ACC112 (cell line): ENCODE data around the gene INA.

Experiments
- H2AFZ ChIP-seq: fragments of 200-600 bp; sonication (generic); one replicate; pipeline ENCODE4 v1.6.0; 2017; ENCODE audit warnings: antibody characterized with exemption, low read length; ENCODE audit not compliant: unreplicated experiment
- H3K27ac ChIP-seq: fragments of 200-600 bp; sonication (generic); 2 replicates; pipeline ENCODE4 v1.5.1; 2014; ENCODE audit warnings: low read depth, mild to moderate bottlenecking, antibody characterized with exemption, low read length, moderate library complexity
- H3K27me3 ChIP-seq: fragments of 200-600 bp; sonication (generic); 2 replicates; pipeline ENCODE4 v1.6.1; 2014; ENCODE audit warnings: mild to moderate bottlenecking, antibody characterized with exemption, low read length, moderate library complexity, mixed read lengths; ENCODE audit not compliant: insufficient read depth
- H3K36me3 ChIP-seq: fragments of 200-600 bp; sonication (generic); 2 replicates; pipeline ENCODE4 v1.6.1; 2016; ENCODE audit warnings: mild to moderate bottlenecking, antibody characterized with exemption, low read length, moderate library complexity, mixed read lengths; ENCODE audit not compliant: insufficient read depth
- H3K4me1 ChIP-seq: fragments of 200-600 bp; sonication (generic); one replicate; pipeline ENCODE4 v1.6.1; 2016; ENCODE audit warnings: low read length, mixed read lengths; ENCODE audit not compliant: insufficient read depth, unreplicated experiment, control insufficient read depth
- H3K4me3 ChIP-seq: fragments of 200-600 bp; sonication (generic); 2 replicates; pipeline ENCODE4 v1.5.1; 2014; ENCODE audit warnings: mild to moderate bottlenecking, low read depth, low read length
- H3K79me2 ChIP-seq: fragments of 200-600 bp; sonication (generic); one replicate; pipeline ENCODE4 v1.6.0; 2016; ENCODE audit warnings: low read length; ENCODE audit not compliant: control insufficient read depth, unreplicated experiment, insufficient read depth

The INA gene

DNA sequence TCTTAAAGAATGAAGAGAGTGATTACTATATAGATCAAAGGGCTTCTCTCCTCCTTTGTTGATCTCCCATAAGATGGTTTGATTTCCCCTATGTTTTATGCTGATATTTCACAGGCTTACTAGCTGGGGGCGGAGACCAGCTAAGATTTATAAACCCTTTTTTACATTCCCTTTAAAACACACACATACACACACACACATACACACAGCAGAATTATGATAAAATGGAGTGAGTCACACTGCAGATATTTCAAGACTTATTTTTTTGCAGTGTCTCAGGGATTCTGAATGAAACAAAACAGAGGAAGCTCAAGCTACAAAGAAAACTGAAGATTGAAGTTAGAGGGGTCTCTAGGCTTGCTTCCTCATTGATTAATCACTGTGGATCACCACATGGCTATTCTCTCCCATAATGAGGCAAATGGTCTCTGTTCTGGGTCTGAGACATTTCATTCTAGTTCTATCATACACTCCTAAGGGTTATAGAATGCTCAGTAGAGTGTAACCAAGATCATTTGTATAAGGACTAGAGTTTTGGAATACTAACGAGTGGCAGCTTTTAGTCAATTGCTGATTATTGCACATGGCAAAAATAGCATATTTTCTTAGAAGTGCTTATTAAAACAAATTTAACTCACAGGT, 18.6 kb downstream of the INA start:
- no peaks in the 10 kb centered on the region for H3K79me2 ChIP-seq
- H3K27ac ChIP-seq = no peak overlapping the region
- H3K36me3 ChIP-seq = no peaks in the 10 kb centered on the region
- no peak overlapping the region for H3K4me3 ChIP-seq
- no peak overlapping the region for H2AFZ ChIP-seq
- H3K4me1 ChIP-seq = peaks cover 10% of the 10 kb centered on the region
- H3K27me3 ChIP-seq = peaks cover 5% of the 10 kb centered on the region; the same call in 1 of the 2 replicates

DNA sequence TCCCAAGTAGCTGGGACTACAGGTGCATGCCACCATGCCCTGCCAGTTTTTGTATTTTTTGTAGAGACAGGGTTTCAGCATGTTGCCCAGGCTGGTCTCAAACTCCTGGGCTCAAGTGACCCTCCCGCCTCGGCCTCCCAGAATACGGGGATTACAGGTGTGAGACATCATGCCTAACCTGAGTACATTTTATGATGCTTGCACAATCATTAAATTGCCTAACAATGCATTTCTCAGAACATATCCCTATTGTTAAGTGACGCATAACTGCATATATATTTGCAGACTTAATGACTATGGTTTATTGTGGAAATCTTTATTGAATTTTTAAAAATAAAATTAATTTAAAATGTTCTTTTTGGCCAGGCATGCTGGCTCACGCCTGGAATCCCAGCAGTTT, 30.7 kb downstream of the INA start:
- H3K36me3 ChIP-seq = peaks cover 15% of the 10 kb centered on the region; the same call in 1 of the 2 replicates
- no peak overlapping the region for H3K4me3 ChIP-seq
- no peak overlapping the region for H2AFZ ChIP-seq
- no peak overlapping the region for H3K27ac ChIP-seq
- no peaks in the 10 kb centered on the region for H3K27me3 ChIP-seq
- H3K4me1 ChIP-seq = no peaks in the 10 kb centered on the region
- no peaks in the 10 kb centered on the region for H3K79me2 ChIP-seq

DNA sequence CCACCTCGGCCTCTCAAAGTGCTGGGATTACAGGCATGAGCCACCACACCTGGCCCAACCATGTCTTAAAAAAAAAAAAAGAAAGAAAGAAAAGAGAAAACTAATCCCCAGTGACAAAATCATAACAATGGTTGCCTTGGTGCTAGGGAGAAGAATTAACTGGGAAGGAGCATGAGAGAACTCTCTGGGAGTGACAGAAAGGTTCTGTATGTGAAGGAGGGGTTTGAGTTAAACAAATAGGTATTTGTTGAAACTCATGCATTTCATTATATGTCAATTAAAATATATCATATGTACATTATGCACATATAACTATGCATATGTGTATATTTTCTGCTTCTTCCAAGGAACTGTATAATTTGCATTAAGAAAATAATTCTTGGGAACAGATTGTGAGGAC, 33.3 kb downstream of the INA start:
- Histone ChIP-seq H3K4me1 (no peaks in the 10 kb centered on the region), H3K27me3 (no peaks in the 10 kb centered on the region), H2AFZ (no peak overlapping the region), H3K4me3 (no peak overlapping the region), H3K36me3 (peaks cover 22% of the 10 kb centered on the region), H3K27ac (no peak overlapping the region), H3K79me2 (no peaks in the 10 kb centered on the region)

DNA sequence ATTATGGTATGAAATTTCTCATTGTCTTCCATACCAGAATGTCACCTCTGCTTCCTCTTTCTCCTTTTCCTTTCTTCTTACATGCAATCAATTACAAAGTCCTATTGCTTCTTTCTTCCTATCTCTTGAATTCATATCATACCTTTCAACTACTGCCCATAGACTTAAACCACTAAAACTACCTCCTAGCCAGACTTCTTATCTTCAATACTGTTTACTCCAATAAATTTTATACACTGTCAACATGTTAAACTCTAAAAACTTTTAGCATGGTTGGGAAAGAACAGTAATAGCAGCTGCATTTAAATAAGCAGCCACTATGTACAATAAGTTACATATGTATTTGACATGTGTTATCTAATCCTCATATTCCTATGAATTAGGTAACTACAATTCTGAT, 39.1 kb downstream of the INA start:
- Histone ChIP-seq H3K36me3 (peaks cover 7% of the 10 kb centered on the region), H3K4me1 (no peaks in the 10 kb centered on the region)

DNA sequence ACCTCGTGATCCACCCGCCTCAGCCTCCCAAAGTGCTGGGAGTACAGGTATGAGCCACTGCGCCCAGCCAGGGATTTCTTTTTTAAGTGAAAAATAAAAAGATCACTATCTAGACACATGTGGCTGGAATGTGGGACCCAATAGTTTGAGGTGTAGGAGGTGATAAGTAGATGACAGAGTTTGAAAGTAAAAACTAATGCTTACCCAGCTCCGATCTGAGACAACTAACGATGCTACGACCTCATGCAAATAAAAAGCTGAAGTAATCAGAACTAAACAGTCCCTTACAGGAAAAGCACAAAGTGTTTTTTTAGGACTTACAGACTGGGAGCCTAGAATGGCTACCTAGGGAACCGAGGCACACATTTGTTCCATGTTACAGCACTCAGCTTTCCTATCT, 51.0 kb downstream of the INA start:
- Histone ChIP-seq H3K4me1 (no peaks in the 10 kb centered on the region), H2AFZ (no peak overlapping the region), H3K27me3 (no peaks in the 10 kb centered on the region), H3K36me3 (peaks cover 4% of the 10 kb centered on the region), H3K27ac (no peak overlapping the region), H3K4me3 (no peak overlapping the region), H3K79me2 (no peaks in the 10 kb centered on the region)

More for the DNA sequence above, 39.1 kb downstream of the INA start:
- H3K27ac ChIP-seq = no peak overlapping the region
- H3K79me2 ChIP-seq = no peaks in the 10 kb centered on the region
- H3K4me3 ChIP-seq = no peak overlapping the region
- H3K27me3 ChIP-seq = no peaks in the 10 kb centered on the region
- H2AFZ ChIP-seq = no peak overlapping the region

DNA sequence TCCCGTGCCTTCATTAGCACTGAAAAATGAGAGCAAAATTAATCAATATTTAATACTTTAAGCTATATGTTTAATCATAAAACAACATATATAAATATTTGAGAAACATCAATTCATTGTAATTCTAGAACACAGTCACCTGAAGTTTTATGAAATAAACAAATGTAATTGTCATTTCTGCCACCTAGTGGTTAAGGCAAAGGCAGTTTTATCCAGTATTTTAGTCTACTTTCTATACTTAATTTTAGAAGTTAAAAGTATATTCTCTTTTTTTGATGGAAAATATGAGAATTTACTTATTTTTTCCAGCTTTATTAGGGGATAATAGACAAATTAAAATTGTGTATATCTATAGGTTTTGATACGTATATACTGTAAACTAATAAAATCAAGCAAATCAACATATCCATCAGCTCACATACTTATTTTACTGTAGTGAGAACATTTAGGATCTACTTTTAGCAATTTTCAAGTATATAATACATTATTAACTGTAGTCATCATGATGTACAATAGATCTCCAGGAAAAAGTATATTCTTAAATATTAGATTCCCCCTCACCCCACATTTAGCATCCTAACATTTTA, 57.1 kb downstream of the INA start:
- Histone ChIP-seq H2AFZ (no peak overlapping the region), H3K27ac (no peak overlapping the region), H3K79me2 (no peaks in the 10 kb centered on the region), H3K4me3 (no peak overlapping the region), H3K4me1 (no peaks in the 10 kb centered on the region), H3K36me3 (peaks cover 11% of the 10 kb centered on the region), H3K27me3 (no peaks in the 10 kb centered on the region)

DNA sequence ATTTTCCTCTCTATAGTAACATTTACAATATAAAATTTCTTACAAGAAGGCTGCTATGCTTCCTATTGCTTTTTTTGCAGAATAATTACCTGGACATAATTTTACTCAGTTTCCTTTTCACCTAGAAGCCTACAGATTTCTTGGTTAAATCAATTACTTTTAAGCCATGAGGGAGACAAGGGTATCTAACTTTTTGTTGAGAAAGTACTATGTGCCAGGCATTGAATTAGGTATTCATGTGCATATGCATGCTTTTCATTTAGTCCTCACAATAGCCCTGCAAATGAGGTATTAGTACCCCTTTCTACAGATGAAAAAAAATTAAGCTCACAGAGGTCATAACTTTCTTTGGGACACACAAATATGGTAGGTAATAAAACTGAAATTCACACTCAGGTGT, 57.6 kb downstream of the INA start:
- Histone ChIP-seq H3K27me3 (no peaks in the 10 kb centered on the region), H3K36me3 (peaks cover 14% of the 10 kb centered on the region), H3K4me3 (no peak overlapping the region), H3K27ac (no peak overlapping the region), H3K79me2 (no peaks in the 10 kb centered on the region), H3K4me1 (no peaks in the 10 kb centered on the region), H2AFZ (no peak overlapping the region)

DNA sequence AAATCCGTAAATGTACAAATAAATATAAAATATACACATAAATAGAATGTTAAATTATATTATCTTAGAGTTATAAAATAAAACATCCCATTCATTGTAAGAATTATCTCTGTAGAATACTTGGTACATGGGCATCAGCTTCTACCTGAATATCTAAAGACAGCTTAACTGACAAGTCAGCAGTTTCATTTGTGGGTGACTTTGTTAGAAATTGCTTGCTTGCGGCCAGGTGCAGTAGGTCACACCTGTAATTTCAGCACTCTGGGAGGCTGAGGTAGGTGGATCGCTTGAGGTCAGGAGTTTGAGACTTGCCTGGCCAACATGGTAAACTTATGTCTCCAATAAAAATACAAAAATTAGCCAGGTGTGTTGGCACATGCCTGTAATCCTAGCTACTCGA, 59.4 kb downstream of the INA start:
- Histone ChIP-seq H3K4me3 (no peak overlapping the region), H3K79me2 (no peaks in the 10 kb centered on the region), H2AFZ (no peak overlapping the region), H3K36me3 (peaks cover 10% of the 10 kb centered on the region), H3K27me3 (no peaks in the 10 kb centered on the region), H3K27ac (no peak overlapping the region), H3K4me1 (no peaks in the 10 kb centered on the region)
